ENCODE data around the gene PPP1R37. TPM values are rescaled to one million over a fixed set of nuclear protein-coding genes. Genes with fewer than 3 reads are reported as not detected.

The PPP1R37 gene
- total RNA-seq, 4 donors from 2014 or later = 22.1 to 44.1 (median 33.5) TPM

DNA sequence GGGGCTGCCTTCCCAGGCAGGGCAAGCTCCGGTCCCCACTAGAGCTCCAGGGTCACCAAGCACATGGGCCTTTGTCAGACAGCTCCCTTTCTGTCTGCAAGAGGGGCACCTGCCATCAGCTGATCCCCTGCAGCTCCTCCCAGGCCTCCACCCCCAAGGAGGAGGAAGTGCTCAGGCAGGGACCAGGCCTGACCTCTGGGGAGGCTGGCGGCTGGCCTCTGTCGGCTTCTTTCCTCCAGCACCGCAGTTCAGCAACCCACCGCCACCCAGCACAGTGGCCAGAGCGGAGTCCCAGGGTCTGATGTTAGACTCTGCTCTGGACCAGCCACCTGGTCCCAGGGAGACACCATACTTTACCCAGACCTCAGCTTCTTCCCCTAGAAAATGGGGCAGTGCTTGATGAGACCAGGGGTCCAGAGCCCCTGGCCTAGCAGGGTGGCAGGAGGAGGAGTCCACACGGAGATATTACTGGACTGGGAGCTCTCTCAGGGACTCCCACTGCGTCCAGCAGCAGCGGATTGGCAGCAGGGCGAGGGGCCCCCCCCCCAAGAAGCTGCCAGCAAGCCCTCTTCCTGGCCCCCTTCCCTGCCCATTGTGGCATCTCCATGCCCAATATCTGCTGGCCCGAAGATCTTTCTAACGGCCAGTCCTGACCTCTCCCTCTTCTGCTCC lies 43.7 kb downstream of the PPP1R37 start:
- Histone ChIP-seq H3K27ac (peak overlapping the region in 1 of 4 donors; percentile 17), H3K36me3 (peaks cover 0 to 26% (median 7%) of the 10 kb centered on the region in 3 donors), H3K4me1 (peaks cover 0 to 23% (median 3%) of the 10 kb centered on the region in 4 donors), H3K27me3 (no peaks in the 10 kb centered on the region), H3K4me3 (no peak overlapping the region), H3K9me3 (no peaks in the 10 kb centered on the region)
- WGBS, 2 donors = 51 to 68% methylated on average over 12 of the region's 12 CpGs
- DNase-seq (ENCODE audit: low spot score in 2 of 2) = no peak
- no peak for TF ChIP-seq CTCF (IDR thresholded peaks at IDR 0.05)
- no peak for TF ChIP-seq EP300 (IDR thresholded peaks at IDR 0.05)

GRCh38 chr19:45137179-45137761 lies 44.3 kb downstream of the PPP1R37 start:
- H3K27me3 ChIP-seq = no peaks in the 10 kb centered on the region
- peaks cover 0 to 32% (median 12%) of the 10 kb centered on the region in 3 donors for H3K36me3 ChIP-seq
- 58 to 68% methylated on average over 16 to 17 of the region's 17 CpGs for WGBS, 2 donors
- no peak overlapping the region for H3K27ac ChIP-seq
- H3K9me3 ChIP-seq = no peaks in the 10 kb centered on the region
- H3K4me3 ChIP-seq = no peak overlapping the region
- DNase-seq (ENCODE audit: low spot score in 2 of 2) = no peak
- H3K4me1 ChIP-seq = peaks cover 0 to 23% (median 3%) of the 10 kb centered on the region in 4 donors
- TF ChIP-seq CTCF (IDR thresholded peaks at IDR 0.05) (no peak), EP300 (IDR thresholded peaks at IDR 0.05) (no peak), POLR2A (IDR thresholded peaks at IDR 0.05) (no peak)

- WGBS, 2 donors = 76 to 78% methylated on average over 11 of the region's 11 CpGs
- H3K9me3 ChIP-seq = no peaks in the 10 kb centered on the region
- no peak overlapping the region for H3K27ac ChIP-seq
- no peak for TF ChIP-seq CTCF (IDR thresholded peaks at IDR 0.05)
- TF ChIP-seq POLR2A (IDR thresholded peaks at IDR 0.05) = no peak
- TF ChIP-seq EP300 (IDR thresholded peaks at IDR 0.05) = no peak
- peaks cover 0 to 23% (median 3%) of the 10 kb centered on the region in 4 donors for H3K4me1 ChIP-seq
- H3K36me3 ChIP-seq = peaks cover 0 to 40% (median 14%) of the 10 kb centered on the region in 3 donors
- no peak for DNase-seq (ENCODE audit: low spot score in 2 of 2)
- H3K4me3 ChIP-seq = no peak overlapping the region
- no peaks in the 10 kb centered on the region for H3K27me3 ChIP-seq
These were observed 45.3 kb downstream of the PPP1R37 start for GRCh38 chr19:45138303-45138751.

GRCh38 chr19:45139286-45140143 lies 46.5 kb downstream of the PPP1R37 start:
- Histone ChIP-seq H3K9me3 (no peaks in the 10 kb centered on the region), H3K36me3 (peaks cover 0 to 51% (median 16%) of the 10 kb centered on the region in 3 donors), H3K27ac (no peak overlapping the region), H3K4me1 (peaks cover 0 to 23% (median 3%) of the 10 kb centered on the region in 4 donors), H3K27me3 (no peaks in the 10 kb centered on the region), H3K4me3 (no peak overlapping the region)
- WGBS, 2 donors = 96 to 97% methylated on average over 19 to 23 of the region's 24 CpGs
- no peak for TF ChIP-seq CTCF (IDR thresholded peaks at IDR 0.05)
- no peak for TF ChIP-seq POLR2A (IDR thresholded peaks at IDR 0.05)
- TF ChIP-seq EP300 (IDR thresholded peaks at IDR 0.05) = no peak
- DNase-seq (ENCODE audit: low spot score in 2 of 2) = no peak

All from tibial nerve (tissue), 4 donors.